Activated B cell treated with CpG ODN at 0.5 μM for 24 hours (primary cell): ENCODE results near the gene CDC23. TPM values are rescaled to one million over a fixed set of nuclear protein-coding genes. Genes with fewer than 3 reads are reported as not detected.
"Not testable (repeated sequence)": the region's sequence is repeated elsewhere in the genome, so short reads cannot be mapped to it uniquely, and the experiment has no call there.

Experiments used
- ATAC-seq: fragments of 200-7000 bp; cut with Tn5 transposase; one replicate; pipeline ENCODE4 v1.10.0; 2021; ENCODE audit warnings: low read depth, mild to moderate bottlenecking, moderate library complexity
- CTCF ChIA-PET: fragments of 350-600 bp; sonication (Branson Sonifier 250); formaldehyde crosslinking; loops from one replicate; lab custom pipeline; 2021; ENCODE audit warnings: antibody characterized with exemption; lab: Charles Lee
- POLR2A ChIA-PET: fragments of 350-600 bp; sonication (Branson Sonifier 250); formaldehyde crosslinking; loops from one replicate; lab custom pipeline; 2021; ENCODE audit warnings: antibody characterized with exemption; lab: Charles Lee
- DNase-seq: peaks from one replicate; pipeline ENCODE4 v3.0.0; 2022
- H3K27ac Mint-ChIP-seq: one replicate; pipeline ENCODE4 v1.8.0; 2020; ENCODE audit warnings: mixed read lengths
- H3K27me3 Mint-ChIP-seq: one replicate; pipeline ENCODE4 v1.8.0; 2021; ENCODE audit warnings: mixed read lengths
- H3K36me3 Mint-ChIP-seq: one replicate; pipeline ENCODE4 v1.8.0; 2021; ENCODE audit warnings: low read depth, mixed read lengths
- H3K4me1 Mint-ChIP-seq: one replicate; pipeline ENCODE4 v1.8.0; 2021; ENCODE audit warnings: mixed read lengths
- H3K4me3 Mint-ChIP-seq: one replicate; pipeline ENCODE4 v1.8.0; 2020; ENCODE audit warnings: mild to moderate bottlenecking, mixed read lengths
- H3K9me3 Mint-ChIP-seq: one replicate; pipeline ENCODE4 v1.8.0; 2020; ENCODE audit warnings: mixed read lengths
- CTCF ChIP-seq: fragments of 200-600 bp; IDR thresholded peaks from one replicate; pipeline ENCODE4 v1.8.0; 2022; ENCODE audit warnings: antibody characterized with exemption, mild to moderate bottlenecking
- intact Hi-C: fragments of 100-400 bp; cut with micrococcal nuclease; formaldehyde crosslinking; loops from one replicate; pipeline ENCODE4 v1.15.1; 2024
- total RNA-seq: library from RNA; stranded (reverse); gene quantifications from 2 replicates; pipeline ENCODE4 v1.2.3, GENCODE V29; 2022

The CDC23 gene
- total RNA-seq, 1 donor from 2014 or later: 35.0 TPM

- Mint-ChIP-seq H3K27me3 (no peaks in the 10 kb centered on the region), H3K4me1 (no peaks in the 10 kb centered on the region), H3K9me3 (no peaks in the 10 kb centered on the region), H3K4me3 (no peak overlapping the region), H3K27ac (no peak overlapping the region), H3K36me3 (peaks cover 89% of the 10 kb centered on the region)
- ChIA-PET CTCF (no interaction called here), POLR2A (interaction anchor here (0.7 kb wide), 1 partner anchor 1124 kb away, joined by 3 read pairs; no protein-coding TSS in a partner anchor)
- ATAC-seq: no peak
- no peak for DNase-seq
- intact Hi-C loops: no loop called here
- TF ChIP-seq CTCF: no peak
Measured at GRCh38 chr5:138169124-138169523, 44.0 kb downstream of the CDC23 start.

- TF ChIP-seq CTCF: no peak
- peaks cover 92% of the 10 kb centered on the region for H3K36me3 Mint-ChIP-seq
- no peak overlapping the region for H3K4me3 Mint-ChIP-seq
- H3K4me1 Mint-ChIP-seq: no peaks in the 10 kb centered on the region
- H3K27ac Mint-ChIP-seq: no peak overlapping the region
- no peak for ATAC-seq
- ChIA-PET CTCF (no interaction called here), POLR2A (no interaction called here)
- intact Hi-C loops: no loop called here
- no peaks in the 10 kb centered on the region for H3K27me3 Mint-ChIP-seq
- H3K9me3 Mint-ChIP-seq: no peaks in the 10 kb centered on the region
- no peak for DNase-seq
Measured at GRCh38 chr5:138163721-138164120, 49.4 kb downstream of the CDC23 start.

- no peak for ATAC-seq
- H3K9me3 Mint-ChIP-seq: no peaks in the 10 kb centered on the region
- no peak for DNase-seq
- H3K36me3 Mint-ChIP-seq: peaks cover 87% of the 10 kb centered on the region
- ChIA-PET CTCF (no interaction called here), POLR2A (no interaction called here)
- intact Hi-C loops: no loop called here
- TF ChIP-seq CTCF: no peak
- H3K27ac Mint-ChIP-seq: no peak overlapping the region
- no peak overlapping the region for H3K4me3 Mint-ChIP-seq
- H3K4me1 Mint-ChIP-seq: no peaks in the 10 kb centered on the region
- no peaks in the 10 kb centered on the region for H3K27me3 Mint-ChIP-seq
Measured at GRCh38 chr5:138160706-138161105, 52.4 kb downstream of the CDC23 start.

- intact Hi-C loops: no loop called here
- DNase-seq (no peak), ATAC-seq (no peak)
- no peak for TF ChIP-seq CTCF
- Mint-ChIP-seq H3K27me3 (no peaks in the 10 kb centered on the region), H3K4me3 (no peak overlapping the region), H3K36me3 (peaks cover 77% of the 10 kb centered on the region), H3K4me1 (no peaks in the 10 kb centered on the region), H3K9me3 (no peaks in the 10 kb centered on the region), H3K27ac (no peak overlapping the region)
- CTCF ChIA-PET: no interaction called here
- POLR2A ChIA-PET: no interaction called here
Measured at GRCh38 chr5:138159666-138160065, 53.5 kb downstream of the CDC23 start.

- intact Hi-C loops: no loop called here
- no peak overlapping the region for H3K27ac Mint-ChIP-seq
Measured at GRCh38 chr5:138157626-138158025, 55.5 kb downstream of the CDC23 start.

GRCh38 chr5:138155977-138156376 is 57.1 kb downstream of the CDC23 start:
- H3K9me3 Mint-ChIP-seq, POLR2A ChIA-PET, H3K4me1 Mint-ChIP-seq, CTCF ChIA-PET, H3K27ac Mint-ChIP-seq, ATAC-seq, DNase-seq, H3K4me3 Mint-ChIP-seq, intact Hi-C loops, H3K27me3 Mint-ChIP-seq: not testable (repeated sequence)
- peaks cover 45% of the 10 kb centered on the region for H3K36me3 Mint-ChIP-seq

More at GRCh38 chr5:138157626-138158025, 55.5 kb downstream of the CDC23 start:
- Mint-ChIP-seq H3K9me3 (no peaks in the 10 kb centered on the region), H3K27me3 (no peaks in the 10 kb centered on the region), H3K4me1 (no peaks in the 10 kb centered on the region), H3K36me3 (peaks cover 58% of the 10 kb centered on the region), H3K4me3 (no peak overlapping the region)
- ATAC-seq: no peak
- ChIA-PET CTCF (no interaction called here), POLR2A (no interaction called here)
- no peak for TF ChIP-seq CTCF
- DNase-seq: no peak
